GM12872 (cell line): ENCODE data around the gene GTPBP4.

Experiments
- TF ChIP-seq, protein P1 (sequence below): IDR thresholded peaks from 3 replicates; pipeline ENCODE4 v1.5.1; 2011; ENCODE audit warnings: low read depth, mild to moderate bottlenecking, low read length, moderate library complexity; ENCODE audit not compliant: insufficient read depth

Gene GTPBP4

DNA sequence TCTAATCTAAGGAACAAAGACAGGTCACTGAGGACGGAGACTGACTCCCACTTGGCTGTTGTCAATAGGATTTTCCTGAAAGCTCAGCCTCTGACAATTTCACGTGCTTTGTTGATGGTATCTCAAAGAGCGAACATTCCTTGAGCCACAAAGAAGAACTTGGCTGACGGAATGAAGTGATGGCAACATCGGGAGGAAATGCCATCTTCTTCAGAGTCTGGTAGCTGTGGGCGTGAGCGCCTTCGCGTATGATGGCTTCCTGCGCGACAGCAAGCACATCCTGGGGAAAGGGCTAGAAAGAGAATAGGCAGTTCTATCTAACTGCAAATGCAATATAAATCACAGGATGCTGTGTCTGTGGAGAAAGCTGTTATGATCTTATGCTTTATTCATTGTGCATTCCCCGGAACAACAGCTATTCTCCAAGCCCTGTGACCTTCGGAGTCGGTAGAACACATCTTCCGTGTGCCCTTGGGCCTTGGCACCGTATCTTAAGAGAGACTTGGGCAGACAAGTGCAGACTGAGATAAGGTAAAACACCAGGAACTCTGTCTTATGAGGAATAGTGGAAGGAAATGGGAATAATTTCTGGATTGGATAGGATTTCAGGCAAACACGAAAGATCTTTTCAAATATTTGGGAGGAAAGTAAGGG, 19.6 kb upstream of the GTPBP4 start:
- TF ChIP-seq, protein P1, sequence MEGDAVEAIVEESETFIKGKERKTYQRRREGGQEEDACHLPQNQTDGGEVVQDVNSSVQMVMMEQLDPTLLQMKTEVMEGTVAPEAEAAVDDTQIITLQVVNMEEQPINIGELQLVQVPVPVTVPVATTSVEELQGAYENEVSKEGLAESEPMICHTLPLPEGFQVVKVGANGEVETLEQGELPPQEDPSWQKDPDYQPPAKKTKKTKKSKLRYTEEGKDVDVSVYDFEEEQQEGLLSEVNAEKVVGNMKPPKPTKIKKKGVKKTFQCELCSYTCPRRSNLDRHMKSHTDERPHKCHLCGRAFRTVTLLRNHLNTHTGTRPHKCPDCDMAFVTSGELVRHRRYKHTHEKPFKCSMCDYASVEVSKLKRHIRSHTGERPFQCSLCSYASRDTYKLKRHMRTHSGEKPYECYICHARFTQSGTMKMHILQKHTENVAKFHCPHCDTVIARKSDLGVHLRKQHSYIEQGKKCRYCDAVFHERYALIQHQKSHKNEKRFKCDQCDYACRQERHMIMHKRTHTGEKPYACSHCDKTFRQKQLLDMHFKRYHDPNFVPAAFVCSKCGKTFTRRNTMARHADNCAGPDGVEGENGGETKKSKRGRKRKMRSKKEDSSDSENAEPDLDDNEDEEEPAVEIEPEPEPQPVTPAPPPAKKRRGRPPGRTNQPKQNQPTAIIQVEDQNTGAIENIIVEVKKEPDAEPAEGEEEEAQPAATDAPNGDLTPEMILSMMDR = no peak

DNA sequence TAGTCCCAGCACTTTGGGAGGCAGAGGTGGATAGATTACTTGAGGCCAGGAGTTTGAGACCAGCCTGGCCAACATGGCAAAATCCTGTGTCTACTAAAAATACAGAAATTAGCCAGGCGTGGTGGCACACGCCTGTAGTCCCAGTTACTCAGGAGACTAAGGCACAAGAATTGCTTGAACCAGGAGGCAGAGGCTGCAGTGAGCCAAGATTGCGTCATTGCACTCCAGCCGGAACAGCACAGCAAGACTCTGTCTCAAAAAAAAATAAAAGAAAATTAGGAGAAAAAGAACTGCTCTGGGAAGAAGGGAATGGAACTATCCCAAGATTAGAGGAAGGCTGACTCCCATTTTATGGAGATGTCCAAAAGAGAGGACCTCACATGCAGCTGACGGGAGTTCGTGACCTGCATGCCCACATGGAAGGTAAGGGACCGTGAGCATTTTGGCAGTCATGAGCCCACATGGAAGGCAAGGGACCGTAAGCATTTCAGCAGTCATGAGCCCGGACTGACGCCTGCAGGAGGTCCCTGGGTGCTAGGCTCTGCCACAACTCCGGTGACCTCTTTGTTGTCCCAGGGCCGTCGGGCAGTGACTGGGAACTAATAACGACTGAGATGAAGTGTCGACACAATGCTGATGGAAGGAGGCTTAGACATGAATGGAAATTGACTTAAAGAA, 18.6 kb upstream of the GTPBP4 start:
- TF ChIP-seq, protein P1 = no peak

DNA sequence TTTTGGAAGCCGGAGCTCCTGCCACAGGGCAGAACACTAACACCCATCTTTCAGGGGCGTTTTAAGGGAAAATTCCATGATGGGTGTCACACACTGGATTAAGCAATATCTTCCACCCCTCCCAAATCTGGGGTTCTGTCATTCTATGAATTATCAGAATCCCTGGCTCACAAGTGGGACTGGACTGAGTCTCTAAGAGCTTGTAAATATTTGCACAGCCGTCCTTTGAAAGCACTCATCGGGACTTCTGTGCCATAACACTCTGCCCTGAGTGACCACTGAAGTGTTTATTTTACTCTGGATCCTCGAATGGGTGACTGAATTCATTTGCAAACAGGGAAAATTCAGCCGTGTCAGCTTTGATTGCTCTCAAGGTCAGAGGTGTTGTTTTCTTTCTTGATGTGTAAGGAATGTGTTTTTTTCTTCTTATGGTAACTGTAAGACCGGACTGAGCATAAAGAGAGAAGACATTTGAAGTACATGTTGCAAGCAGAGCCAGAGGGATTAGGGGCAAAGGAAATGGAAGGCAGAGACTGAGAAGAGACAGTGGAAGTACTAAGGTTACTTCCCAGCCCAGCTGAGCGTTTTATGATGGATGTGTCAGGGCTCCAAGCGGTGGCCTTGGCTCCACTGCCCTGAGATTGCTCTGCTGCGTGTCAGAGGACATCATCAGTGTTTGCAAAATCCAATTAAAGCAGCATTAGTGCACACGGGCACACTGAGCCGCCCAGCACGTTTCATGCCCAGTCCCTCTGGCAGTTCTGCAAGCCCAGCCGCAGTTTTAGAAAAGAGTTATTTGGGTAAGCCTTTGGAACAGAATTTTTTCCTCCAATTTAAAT, 17.7 kb upstream of the GTPBP4 start:
- TF ChIP-seq, protein P1 = no peak

DNA sequence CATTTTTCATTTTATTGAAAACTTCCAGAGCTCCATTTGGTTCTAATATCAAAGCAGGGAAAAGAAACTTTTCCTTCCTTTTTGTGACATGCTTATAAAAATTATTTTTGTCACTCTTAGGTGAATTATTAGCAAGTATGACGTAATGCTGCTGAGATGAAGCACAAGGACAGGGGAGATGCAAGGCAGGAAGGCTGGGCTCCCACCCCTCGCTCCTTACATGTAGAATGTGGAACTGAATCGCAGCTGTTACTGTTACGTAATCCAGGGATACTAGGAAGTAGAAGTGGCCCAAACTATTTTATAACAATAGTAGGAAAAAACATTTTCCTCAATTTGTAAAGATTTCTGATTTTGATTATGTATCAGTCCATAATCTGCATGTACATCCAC, 17.1 kb upstream of the GTPBP4 start:
- TF ChIP-seq, protein P1 = no peak

DNA sequence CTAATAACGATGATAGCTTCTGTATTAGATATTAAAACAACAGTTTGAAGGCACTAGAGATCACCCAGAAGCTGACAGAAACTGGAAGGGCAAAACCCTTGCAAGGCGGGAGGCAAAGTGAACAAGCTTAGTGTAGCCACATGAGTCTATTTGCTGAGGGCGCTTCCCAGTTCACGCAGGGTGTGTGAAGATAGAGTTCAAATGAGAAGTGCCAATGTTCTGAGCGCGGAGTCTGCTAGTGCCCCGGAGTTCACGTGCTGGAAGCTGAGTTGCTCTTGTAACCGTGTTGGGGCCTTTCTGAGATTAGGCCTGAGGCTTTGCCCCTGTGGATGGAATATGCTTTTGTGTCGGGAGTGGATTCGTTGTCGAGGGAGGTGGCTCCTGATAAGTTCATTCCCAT, 16.6 kb upstream of the GTPBP4 start:
- TF ChIP-seq, protein P1 = no peak

DNA sequence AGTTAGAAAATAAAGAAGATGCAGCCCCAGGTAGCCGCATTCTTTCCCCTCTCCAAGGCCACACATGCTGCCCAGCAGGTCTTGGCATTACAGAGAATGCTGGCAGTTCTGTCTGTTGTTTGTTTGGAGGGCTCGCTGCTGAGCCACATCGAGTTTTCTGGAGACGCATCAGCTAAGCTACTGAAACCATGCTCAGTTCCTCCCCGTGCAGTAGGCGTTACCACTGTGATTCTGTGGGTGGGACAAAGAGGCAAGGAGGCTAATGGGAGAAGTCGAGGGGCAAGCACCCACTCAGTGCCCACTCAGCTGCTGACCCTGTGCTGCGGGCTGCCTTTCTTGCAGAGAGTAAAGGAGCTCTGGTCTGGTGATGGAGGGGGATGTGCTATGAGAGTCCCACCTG, 15.5 kb upstream of the GTPBP4 start:
- TF ChIP-seq, protein P1 = no peak

DNA sequence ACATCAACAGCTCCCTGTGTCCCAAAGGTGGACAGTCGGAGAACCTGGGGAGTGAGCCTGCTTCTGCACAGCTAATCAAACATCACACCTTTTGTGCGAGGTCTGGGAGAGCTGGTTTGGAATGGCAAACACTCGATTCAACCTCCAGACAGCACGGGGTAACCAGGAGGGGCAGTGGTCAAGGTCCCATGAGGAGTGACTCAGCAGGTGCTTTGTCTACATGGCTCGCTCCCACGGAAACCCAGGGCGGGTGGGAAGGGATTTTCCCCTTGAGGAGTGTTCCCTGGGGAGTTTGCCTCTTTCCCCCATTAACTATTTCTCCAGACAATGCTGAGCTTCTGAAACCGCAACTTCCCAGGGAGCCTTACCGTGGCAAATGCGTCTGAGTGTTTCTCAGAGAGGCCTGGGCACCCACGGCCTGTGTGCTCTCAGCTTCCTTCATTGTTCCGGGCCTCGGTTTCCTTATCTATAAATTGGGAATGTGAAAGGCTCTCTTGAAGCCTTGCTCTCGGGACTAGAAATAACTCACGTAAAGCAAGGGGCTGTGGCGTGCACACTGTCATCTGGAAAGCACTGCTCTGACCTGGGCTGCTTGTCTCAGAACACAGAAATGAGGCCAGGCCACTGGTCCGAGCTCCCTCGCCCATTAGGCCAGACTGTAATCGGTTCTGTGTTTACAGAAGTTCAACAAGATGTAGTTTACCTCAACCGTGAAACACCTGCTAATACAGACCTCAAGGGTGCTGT, 14.0 kb upstream of the GTPBP4 start:
- TF ChIP-seq, protein P1 = no peak
